ENCODE results near the gene NCEH1.
"Not testable (repeated sequence)": the region's sequence is repeated elsewhere in the genome, so short reads cannot be mapped to it uniquely, and the experiment has no call there.

Gene NCEH1

GRCh38 chr3:172707030-172707429 is 3.8 kb downstream of the NCEH1 start:
- DNase-seq = no peak

GRCh38 chr3:172705170-172705569 is 5.7 kb downstream of the NCEH1 start:
- no peak for DNase-seq

GRCh38 chr3:172704001-172704400 is 6.9 kb downstream of the NCEH1 start:
- DNase-seq = no peak

GRCh38 chr3:172702731-172703130 is 8.1 kb downstream of the NCEH1 start:
- not testable (repeated sequence) for DNase-seq

GRCh38 chr3:172702256-172702655 is 8.6 kb downstream of the NCEH1 start:
- DNase-seq = no peak

- no peak for DNase-seq
Observed at GRCh38 chr3:172701751-172702150, 9.1 kb downstream of the NCEH1 start.

DNA sequence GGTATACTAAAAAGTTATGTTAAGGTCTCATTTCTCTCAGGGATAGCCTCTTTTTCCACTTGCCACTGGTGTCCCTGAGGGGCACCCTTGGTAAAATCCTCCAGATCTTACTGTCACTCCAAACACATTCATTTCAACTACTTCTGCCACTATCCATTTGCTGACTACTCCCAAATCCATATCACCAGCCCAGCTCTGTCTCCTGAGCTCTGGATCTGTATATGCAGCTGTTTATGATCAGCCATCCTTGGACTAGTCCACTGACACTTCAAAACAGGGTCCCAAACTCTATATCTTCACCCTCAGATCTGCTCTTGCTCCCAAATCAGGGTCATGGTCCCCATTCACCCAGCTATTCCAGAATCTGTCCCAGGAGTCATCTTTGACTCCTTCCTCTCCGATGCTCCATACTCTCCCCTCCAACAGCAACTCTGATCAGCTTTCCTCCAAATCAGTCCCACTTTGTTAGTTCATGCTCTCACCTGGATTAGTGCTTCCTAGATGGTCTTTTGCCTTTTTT is 9.9 kb downstream of the NCEH1 start:
- no peak for DNase-seq

- DNase-seq = no peak
Observed at GRCh38 chr3:172700256-172700655, 10.6 kb downstream of the NCEH1 start.

- no peak for DNase-seq
Observed at GRCh38 chr3:172699031-172699430, 11.8 kb downstream of the NCEH1 start.

GRCh38 chr3:172698631-172699030 is 12.2 kb downstream of the NCEH1 start:
- DNase-seq = no peak

DNA sequence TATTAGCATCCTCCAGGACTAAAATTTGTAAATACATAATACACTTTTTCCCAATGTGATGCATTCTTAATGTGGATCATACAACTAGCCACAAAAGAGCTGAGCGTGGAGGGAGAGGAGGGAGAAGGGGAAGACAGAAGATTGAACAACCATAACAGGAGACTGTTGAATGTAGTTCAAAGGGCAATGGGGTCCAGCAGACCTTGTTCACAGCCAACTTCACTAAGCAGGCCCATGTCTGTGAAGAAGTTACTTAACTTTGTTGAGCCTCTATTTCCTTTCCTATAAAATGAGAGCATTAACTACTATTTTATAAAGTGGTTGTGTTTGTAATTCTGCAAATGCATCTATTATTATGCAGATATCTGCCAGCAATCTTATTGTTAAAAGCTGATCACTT is 13.3 kb downstream of the NCEH1 start:
- no peak for DNase-seq

GRCh38 chr3:172696357-172696756 is 14.5 kb downstream of the NCEH1 start:
- DNase-seq = no peak

DNA sequence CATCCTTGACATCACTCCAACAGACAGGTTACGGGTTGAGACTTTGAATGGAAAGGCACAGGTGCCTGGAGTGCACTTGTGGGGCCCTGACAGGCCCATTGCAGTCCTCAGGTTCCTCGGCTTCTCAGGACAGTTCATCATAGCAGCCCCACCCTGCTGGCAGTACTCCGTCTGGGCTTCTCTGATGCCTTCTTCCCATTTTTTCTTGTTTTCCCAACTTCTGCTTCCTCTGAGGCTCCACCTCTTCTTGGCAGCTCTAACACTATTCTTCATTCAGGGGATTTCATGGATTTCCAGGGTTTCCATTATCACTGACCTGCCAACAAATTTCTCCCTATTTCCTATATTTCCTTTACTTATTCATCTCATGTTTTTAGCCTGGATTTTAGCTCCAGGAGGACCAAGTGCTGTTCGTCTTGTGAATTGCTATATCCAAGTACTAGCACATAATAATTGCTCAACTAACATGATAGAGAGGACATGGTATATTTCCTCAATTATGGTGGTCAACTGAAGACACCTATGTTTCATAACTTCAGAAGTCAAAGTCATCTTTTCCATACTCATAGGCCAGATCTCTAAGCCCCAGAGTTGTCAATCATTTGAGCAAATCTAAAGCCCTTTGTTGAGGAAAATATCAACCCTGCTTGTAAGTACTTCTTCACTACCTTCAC is 16.2 kb downstream of the NCEH1 start:
- no peak for DNase-seq

DNA sequence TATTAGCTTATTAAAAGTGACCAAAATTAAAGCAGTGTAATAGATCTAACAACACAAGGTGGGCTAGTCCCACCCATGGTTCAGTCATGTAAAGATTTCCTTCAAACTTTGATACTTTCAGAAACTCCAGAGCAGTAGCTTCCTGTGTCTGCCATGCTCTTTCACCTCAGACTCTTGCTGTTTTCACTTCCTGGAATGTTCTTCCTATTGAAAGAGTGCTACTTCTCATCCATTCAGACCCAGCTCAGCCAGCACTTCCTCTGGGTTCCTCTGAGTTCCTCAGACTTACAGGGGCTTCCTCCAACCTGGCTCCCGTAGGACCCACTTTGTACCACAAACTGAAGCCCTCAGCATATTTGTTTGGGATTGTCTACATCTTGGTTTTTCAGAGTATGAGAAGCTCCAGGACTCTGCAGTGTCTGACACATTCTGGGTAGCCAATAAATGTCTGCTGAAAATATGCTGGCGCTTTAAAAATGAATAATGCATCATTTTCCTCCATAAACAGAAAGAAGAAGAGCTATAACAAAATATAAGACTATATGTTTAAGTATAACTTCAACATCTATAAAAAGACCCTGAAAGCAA is 18.0 kb downstream of the NCEH1 start:
- DNase-seq = no peak

- no peak for DNase-seq
Observed at GRCh38 chr3:172690936-172691335, 19.9 kb downstream of the NCEH1 start.

- no peak for DNase-seq
Observed at GRCh38 chr3:172688588-172688987, 22.3 kb downstream of the NCEH1 start.

DNA sequence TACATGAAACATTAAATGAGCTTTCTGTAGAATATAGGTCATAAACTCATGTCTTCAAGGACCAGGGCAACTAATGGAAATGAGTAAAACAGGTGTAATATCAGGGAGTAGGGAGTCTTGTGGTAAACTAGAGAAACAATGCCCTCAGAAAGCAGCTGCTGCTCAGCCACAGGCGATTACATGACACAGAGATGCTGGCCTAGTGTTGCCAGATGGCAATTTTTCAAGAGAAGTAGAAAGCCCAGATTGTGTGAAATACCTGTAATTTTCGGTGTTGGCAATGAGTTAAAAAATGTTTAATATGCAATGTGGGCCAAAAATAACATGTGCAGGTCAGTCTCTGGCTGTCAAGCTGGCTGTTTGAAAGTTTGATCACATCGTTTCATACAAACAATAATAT is 23.4 kb downstream of the NCEH1 start:
- DNase-seq = no peak

DNA sequence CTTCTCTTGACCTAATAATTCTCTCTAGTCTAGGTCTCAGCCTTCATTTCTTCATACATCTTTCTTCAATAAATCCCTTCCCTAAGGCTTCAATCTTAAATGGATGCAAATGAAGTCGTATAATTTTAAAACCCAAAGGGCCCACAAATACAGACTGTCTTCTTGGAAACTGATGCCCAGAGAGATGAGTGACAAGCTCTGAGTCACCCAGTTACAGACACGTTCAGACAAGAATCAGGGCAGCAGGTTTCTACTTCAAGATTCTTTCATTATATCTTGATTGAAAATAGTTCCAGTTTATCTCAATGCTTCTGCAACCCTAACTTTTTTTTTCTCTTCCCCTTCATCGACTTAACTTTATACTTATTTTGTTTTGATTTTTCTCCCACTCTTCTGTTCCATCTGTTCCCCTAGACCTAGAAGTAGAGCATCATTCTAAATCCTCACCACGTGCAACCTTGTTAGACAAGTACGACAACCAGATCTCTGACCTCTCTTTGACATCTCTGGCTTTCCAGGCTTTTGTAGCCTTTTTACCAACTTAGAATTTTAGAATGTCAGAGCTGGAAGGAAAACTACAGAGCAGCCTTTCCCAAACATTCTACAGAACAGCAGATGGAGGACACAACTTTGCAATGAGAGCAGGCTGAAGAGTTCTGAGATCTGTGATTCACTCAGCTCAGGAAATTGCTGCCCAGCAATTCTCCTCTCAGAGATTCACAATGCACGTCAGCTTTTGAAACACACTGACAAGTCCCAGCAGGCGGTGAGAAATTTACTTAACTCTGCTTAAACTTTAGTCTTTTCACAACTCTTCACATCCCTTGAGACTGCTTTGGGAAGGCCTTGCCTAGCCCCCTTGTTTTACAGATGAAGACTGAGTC is 25.3 kb downstream of the NCEH1 start:
- no peak for DNase-seq

DNA sequence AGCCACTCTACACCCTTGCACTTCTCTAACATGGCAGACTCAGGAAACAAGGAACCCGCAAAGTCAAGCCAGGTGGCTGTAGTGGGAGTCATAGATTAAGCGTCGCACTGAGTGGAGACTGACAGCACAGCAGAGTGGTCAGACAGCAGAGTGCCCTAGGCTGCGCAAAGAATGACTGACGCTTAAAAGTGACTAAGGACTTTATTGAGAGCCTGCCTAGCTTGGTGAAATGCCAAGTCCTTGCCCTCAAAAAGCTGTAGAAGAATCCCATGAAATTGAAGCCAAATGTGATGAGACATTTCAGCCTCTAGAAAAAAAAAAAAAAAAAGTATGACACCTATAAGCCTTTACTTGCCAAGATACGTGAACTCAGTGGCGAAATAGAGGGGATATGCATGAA is 30.2 kb downstream of the NCEH1 start:
- no peak for DNase-seq

DNA sequence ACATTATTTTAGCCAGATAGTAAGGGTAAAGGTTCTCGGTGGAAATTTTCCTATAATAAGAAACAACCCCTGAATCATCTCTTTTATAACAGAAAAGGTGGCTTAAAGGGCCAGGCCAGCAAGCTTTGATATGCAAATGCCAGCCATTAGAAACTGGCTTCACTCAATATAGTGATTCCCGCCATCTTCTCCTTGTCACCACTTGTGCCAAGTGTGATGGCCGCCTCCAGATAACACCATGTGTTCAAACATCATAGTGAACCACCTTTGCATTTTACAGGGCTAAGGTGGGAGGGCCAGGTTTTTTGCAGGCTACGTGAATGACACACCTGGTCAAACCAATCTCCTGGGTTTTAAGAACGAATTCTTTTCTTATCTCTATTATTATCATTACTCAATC is 31.3 kb downstream of the NCEH1 start:
- no peak for DNase-seq

DNA sequence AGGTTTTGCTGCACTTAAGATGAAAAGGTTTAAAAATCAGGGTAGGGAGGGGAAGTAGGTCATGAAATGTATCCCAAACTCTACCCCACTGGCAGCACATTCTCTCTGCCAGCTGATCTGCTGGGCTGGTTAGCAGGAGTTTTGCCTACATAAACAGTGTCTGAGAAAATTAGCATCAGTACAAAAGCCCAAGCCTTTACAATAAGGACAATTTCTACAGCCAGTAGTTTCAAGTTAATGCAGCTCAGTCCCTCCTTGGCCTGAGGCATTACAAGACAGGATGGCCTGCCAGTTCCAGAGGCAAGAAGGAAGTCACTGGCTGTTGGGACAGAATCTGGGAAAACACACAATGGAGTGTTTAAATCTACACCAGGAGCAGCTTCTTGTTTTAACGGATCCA is 32.8 kb downstream of the NCEH1 start:
- DNase-seq = no peak

GRCh38 chr3:172676196-172676922 is 34.5 kb downstream of the NCEH1 start:
- DNase-seq = no peak

Measured in NCI-H2227 treated with DMSO at 0.1 percent for 48 hours (cell line).